HEK293T (cell line): ENCODE results near the gene SZT2.

ENCODE experiments used
- ARNT ChIP-seq: fragments of 450-650 bp; IDR thresholded peaks from 2 replicates; pipeline ENCODE4 v1.6.1; 2017; ENCODE audit warnings: mild to moderate bottlenecking
- BHLHE40 ChIP-seq: fragments of 450-650 bp; IDR thresholded peaks from 2 replicates; pipeline ENCODE4 v1.6.1; 2016; ENCODE audit warnings: mild to moderate bottlenecking, moderate library complexity, borderline replicate concordance
- FOXM1 ChIP-seq: fragments of 450-650 bp; IDR thresholded peaks from 2 replicates; pipeline ENCODE4 v1.6.1; 2017; ENCODE audit warnings: mild to moderate bottlenecking, borderline replicate concordance
- HDGF ChIP-seq: fragments of 450-650 bp; IDR thresholded peaks from 2 replicates; pipeline ENCODE4 v1.6.1; 2017; ENCODE audit warnings: antibody characterized with exemption, borderline replicate concordance
- NFRKB ChIP-seq: fragments of 450-650 bp; IDR thresholded peaks from 2 replicates; pipeline ENCODE4 v1.6.1; 2016; ENCODE audit warnings: mild to moderate bottlenecking, moderate library complexity
- SP1 ChIP-seq: fragments of 450-650 bp; IDR thresholded peaks from 2 replicates; pipeline ENCODE4 v1.6.1; 2017
- SUZ12 ChIP-seq: fragments of 450-650 bp; IDR thresholded peaks from 2 replicates; pipeline ENCODE4 v1.6.1; 2016; ENCODE audit warnings: mild to moderate bottlenecking
- TARDBP ChIP-seq: fragments of 450-650 bp; IDR thresholded peaks from 2 replicates; pipeline ENCODE4 v1.6.1; 2016

DNA sequence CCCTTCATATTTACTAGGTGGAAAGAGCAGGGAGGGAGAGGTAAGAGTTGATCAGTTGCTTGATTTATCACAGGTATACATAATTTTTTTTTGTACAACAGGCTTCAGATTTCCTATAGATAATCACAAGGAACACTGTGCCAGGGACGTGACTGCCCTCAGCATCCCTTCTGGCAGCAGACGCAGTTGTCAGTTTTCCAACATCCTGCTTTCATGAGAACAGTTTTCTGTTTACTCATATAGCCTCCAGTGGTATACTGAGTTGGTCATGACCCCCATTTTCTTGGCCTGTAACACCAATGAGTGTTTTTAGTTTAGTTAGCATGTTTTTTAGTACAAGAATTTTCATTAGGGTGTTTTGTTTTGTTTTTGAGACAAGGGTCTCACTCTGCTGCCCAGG is 103.1 kb downstream of the SZT2 start:
- TF ChIP-seq FOXM1 (no peak), HDGF (no peak), BHLHE40 (no peak), SUZ12 (no peak), NFRKB (no peak), ARNT (no peak), TARDBP (no peak), SP1 (no peak)
